Keratinocyte (primary cell): ENCODE data around the gene IGHMBP2.

ENCODE experiments used
- EZH2 ChIP-seq: IDR thresholded peaks from one replicate; pipeline ENCODE4 v1.6.1; 2012; ENCODE audit warnings: inconsistent platforms, mild to moderate bottlenecking, low read length, moderate library complexity
- TF ChIP-seq, protein P1 (sequence below), 3 experiments: IDR thresholded peaks in 1 of 3; conservative IDR thresholded peaks in 1 of 3; optimal IDR thresholded peaks in 1 of 3; 2 replicates in 2 of 3; 3 replicates in 1 of 3; pipeline versions ENCODE3 to v1.5.1; 2011; ENCODE audit warnings: low read length in 3 of 3, mild to moderate bottlenecking in 3 of 3, moderate library complexity in 2 of 3, control low read depth in 1 of 3, inconsistent platforms in 1 of 3; ENCODE audit not compliant: insufficient read depth in 2 of 3; ENCODE audit errors: extremely low read depth in 1 of 3

DNA sequence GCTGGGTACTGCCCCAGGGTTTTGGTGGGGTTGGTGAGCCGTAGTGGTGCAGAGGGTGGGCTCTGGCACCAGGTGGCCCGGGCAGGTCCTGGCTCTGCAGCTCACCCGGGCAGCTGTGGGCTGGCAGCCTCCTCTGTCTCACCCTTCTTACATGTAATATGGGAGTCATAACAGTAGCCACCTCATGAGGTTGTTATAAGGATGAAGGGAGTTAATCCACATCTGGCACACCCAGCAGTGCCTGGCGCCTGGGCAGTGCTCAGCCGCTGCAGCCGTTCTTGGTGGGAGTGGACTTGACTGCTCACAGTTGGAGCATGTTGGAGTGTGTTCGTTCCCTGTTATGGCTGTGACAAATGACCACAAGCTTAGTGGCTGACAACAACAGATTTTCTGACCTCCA is 28.7 kb downstream of the IGHMBP2 start:
- TF ChIP-seq, protein P1, sequence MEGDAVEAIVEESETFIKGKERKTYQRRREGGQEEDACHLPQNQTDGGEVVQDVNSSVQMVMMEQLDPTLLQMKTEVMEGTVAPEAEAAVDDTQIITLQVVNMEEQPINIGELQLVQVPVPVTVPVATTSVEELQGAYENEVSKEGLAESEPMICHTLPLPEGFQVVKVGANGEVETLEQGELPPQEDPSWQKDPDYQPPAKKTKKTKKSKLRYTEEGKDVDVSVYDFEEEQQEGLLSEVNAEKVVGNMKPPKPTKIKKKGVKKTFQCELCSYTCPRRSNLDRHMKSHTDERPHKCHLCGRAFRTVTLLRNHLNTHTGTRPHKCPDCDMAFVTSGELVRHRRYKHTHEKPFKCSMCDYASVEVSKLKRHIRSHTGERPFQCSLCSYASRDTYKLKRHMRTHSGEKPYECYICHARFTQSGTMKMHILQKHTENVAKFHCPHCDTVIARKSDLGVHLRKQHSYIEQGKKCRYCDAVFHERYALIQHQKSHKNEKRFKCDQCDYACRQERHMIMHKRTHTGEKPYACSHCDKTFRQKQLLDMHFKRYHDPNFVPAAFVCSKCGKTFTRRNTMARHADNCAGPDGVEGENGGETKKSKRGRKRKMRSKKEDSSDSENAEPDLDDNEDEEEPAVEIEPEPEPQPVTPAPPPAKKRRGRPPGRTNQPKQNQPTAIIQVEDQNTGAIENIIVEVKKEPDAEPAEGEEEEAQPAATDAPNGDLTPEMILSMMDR (optimal IDR thresholded peaks at IDR 0.05 in 1 of 3, IDR thresholded peaks at IDR 0.05 in 1 of 3, conservative IDR thresholded peaks at IDR 0.05 in 1 of 3; ENCODE audit: extremely low read depth in 1 of 3, insufficient read depth in 2 of 3, low read length in 3 of 3) = no peak
- no peak for TF ChIP-seq EZH2
